Measurements from ENCODE around the gene SAP30BP. TPM values are rescaled to one million over a fixed set of nuclear protein-coding genes. Genes with fewer than 3 reads are reported as not detected.

SAP30BP gene
- total and polyA plus RNA-seq, 10 of the 15 experiments (the other 5 are each of a cell fraction or from before 2014, with no cell fraction given): 57.9 to 166 (median 94.5) TPM

DNA sequence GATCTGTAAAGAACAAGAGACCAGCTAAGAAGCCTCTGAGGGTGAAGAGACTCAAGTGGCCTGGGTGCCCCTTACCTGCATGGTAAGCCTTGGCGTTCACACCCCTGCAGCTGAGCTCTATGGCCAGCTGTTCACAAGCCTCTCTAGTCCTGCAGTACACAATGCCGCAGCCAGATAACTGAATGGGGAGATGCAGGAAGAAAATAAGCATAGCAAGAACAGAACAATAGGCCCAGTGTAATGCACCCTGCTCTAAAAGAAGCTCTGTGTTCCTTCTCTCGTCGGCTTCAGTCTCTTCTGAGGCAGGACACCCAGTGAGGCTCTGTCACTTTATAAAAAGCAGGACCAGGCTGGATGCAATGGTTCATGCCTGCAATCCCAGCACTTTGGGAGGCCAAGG lies 5.6 kb upstream of the SAP30BP start:
- no peak overlapping the region for H3K4me2 ChIP-seq (ENCODE audit: control insufficient read depth, insufficient read depth)
- TF ChIP-seq, protein P1, sequence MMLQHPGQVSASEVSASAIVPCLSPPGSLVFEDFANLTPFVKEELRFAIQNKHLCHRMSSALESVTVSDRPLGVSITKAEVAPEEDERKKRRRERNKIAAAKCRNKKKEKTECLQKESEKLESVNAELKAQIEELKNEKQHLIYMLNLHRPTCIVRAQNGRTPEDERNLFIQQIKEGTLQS (IDR thresholded peaks at IDR 0.05; ENCODE audit: borderline replicate concordance, extremely low read depth, low read depth, low read length): no peak
- TF ChIP-seq, protein P2, sequence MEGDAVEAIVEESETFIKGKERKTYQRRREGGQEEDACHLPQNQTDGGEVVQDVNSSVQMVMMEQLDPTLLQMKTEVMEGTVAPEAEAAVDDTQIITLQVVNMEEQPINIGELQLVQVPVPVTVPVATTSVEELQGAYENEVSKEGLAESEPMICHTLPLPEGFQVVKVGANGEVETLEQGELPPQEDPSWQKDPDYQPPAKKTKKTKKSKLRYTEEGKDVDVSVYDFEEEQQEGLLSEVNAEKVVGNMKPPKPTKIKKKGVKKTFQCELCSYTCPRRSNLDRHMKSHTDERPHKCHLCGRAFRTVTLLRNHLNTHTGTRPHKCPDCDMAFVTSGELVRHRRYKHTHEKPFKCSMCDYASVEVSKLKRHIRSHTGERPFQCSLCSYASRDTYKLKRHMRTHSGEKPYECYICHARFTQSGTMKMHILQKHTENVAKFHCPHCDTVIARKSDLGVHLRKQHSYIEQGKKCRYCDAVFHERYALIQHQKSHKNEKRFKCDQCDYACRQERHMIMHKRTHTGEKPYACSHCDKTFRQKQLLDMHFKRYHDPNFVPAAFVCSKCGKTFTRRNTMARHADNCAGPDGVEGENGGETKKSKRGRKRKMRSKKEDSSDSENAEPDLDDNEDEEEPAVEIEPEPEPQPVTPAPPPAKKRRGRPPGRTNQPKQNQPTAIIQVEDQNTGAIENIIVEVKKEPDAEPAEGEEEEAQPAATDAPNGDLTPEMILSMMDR (IDR thresholded peaks at IDR 0.05 in 2 of 3, conservative IDR thresholded peaks at IDR 0.05 in 1 of 3; ENCODE audit: control insufficient read depth in 2 of 3, extremely low read depth in 1 of 3, insufficient read depth in 1 of 3, low read depth in 3 of 3, low read length in 3 of 3): no peak
- no peak for TF ChIP-seq EGR1 (IDR thresholded peaks at IDR 0.05; ENCODE audit: borderline replicate concordance in 1 of 2, low read depth in 2 of 2, low read length in 2 of 2)
- TF ChIP-seq SIN3A (IDR thresholded peaks at IDR 0.05; ENCODE audit: low read depth, low read length): no peak
- TF ChIP-seq, protein P3, sequence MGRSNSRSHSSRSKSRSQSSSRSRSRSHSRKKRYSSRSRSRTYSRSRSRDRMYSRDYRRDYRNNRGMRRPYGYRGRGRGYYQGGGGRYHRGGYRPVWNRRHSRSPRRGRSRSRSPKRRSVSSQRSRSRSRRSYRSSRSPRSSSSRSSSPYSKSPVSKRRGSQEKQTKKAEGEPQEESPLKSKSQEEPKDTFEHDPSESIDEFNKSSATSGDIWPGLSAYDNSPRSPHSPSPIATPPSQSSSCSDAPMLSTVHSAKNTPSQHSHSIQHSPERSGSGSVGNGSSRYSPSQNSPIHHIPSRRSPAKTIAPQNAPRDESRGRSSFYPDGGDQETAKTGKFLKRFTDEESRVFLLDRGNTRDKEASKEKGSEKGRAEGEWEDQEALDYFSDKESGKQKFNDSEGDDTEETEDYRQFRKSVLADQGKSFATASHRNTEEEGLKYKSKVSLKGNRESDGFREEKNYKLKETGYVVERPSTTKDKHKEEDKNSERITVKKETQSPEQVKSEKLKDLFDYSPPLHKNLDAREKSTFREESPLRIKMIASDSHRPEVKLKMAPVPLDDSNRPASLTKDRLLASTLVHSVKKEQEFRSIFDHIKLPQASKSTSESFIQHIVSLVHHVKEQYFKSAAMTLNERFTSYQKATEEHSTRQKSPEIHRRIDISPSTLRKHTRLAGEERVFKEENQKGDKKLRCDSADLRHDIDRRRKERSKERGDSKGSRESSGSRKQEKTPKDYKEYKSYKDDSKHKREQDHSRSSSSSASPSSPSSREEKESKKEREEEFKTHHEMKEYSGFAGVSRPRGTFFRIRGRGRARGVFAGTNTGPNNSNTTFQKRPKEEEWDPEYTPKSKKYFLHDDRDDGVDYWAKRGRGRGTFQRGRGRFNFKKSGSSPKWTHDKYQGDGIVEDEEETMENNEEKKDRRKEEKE (IDR thresholded peaks at IDR 0.05): no peak
- no peak for TF ChIP-seq MTA2 (IDR thresholded peaks at IDR 0.05; ENCODE audit: low read depth)
- TF ChIP-seq, protein P4, sequence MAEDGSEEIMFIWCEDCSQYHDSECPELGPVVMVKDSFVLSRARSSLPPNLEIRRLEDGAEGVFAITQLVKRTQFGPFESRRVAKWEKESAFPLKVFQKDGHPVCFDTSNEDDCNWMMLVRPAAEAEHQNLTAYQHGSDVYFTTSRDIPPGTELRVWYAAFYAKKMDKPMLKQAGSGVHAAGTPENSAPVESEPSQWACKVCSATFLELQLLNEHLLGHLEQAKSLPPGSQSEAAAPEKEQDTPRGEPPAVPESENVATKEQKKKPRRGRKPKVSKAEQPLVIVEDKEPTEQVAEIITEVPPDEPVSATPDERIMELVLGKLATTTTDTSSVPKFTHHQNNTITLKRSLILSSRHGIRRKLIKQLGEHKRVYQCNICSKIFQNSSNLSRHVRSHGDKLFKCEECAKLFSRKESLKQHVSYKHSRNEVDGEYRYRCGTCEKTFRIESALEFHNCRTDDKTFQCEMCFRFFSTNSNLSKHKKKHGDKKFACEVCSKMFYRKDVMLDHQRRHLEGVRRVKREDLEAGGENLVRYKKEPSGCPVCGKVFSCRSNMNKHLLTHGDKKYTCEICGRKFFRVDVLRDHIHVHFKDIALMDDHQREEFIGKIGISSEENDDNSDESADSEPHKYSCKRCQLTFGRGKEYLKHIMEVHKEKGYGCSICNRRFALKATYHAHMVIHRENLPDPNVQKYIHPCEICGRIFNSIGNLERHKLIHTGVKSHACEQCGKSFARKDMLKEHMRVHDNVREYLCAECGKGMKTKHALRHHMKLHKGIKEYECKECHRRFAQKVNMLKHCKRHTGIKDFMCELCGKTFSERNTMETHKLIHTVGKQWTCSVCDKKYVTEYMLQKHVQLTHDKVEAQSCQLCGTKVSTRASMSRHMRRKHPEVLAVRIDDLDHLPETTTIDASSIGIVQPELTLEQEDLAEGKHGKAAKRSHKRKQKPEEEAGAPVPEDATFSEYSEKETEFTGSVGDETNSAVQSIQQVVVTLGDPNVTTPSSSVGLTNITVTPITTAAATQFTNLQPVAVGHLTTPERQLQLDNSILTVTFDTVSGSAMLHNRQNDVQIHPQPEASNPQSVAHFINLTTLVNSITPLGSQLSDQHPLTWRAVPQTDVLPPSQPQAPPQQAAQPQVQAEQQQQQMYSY (CRISPR knock-in tag; IDR thresholded peaks at IDR 0.05): no peak
- no peaks in the 10 kb centered on the region for H3K9me3 ChIP-seq (replicated peaks; ENCODE audit: control insufficient read depth, insufficient read depth, low read length)
- no TSS peak for BruUV-seq (replicated peaks)
- no peak for FAIRE-seq
- no peaks in the 10 kb centered on the region for H3K27me3 ChIP-seq (replicated peaks in 1 of 2; ENCODE audit: control insufficient read depth in 2 of 2, insufficient read depth in 2 of 2, low read length in 1 of 2)
- H3K36me3 ChIP-seq (ENCODE audit: control insufficient read depth in 2 of 2, insufficient read depth in 2 of 2, low read length in 1 of 2): peaks cover 3 to 16% of the 10 kb centered on the region in 2 experiments
- 94% methylated on average over 4 of the region's 4 CpGs for WGBS (ENCODE audit: insufficient coverage, insufficient replicate concordance, low lambda C conversion rate, missing lambda C conversion rate)
- no peak overlapping the region for H3K27ac ChIP-seq (ENCODE audit: control insufficient read depth, insufficient read depth)
- intact Hi-C loops (cut with micrococcal nuclease; ENCODE audit: unreplicated experiment): no loop called here
- in situ Hi-C loops (cut with MboI): no loop called here
- H4K20me1 ChIP-seq (ENCODE audit: control insufficient read depth, insufficient read depth): no peaks in the 10 kb centered on the region
- ChIA-PET POLR2A (no interaction called here), CTCF (interaction anchor here (0.6 to 19.5 kb wide), 9 partner anchors 10 to 215 kb away, joined by 3 to 349 read pairs (median 4); partner anchors contain the start of gene SMIM5), SMC1A (ENCODE audit: uncharacterized antibody, unreplicated experiment) (no interaction called here), RAD21 (ENCODE audit: unreplicated experiment) (interaction anchor here (0.5 kb wide), 1 partner anchor 136 kb away, joined by 3 read pairs; no protein-coding TSS in a partner anchor)
- no peak for DNase-seq (ENCODE audit: low read depth, low spot score)
- no peak overlapping the region for H2AFZ ChIP-seq (ENCODE audit: control insufficient read depth, low read depth, low read length)
- H3K4me1 ChIP-seq (ENCODE audit: control insufficient read depth, insufficient read depth, low read length): peaks cover 19% of the 10 kb centered on the region
- peaks cover 9% of the 10 kb centered on the region for H3K79me2 ChIP-seq (ENCODE audit: control insufficient read depth, insufficient read depth, low read length)
- ATAC-seq: no peak
- no peak overlapping the region for H3K4me3 ChIP-seq
- no peak overlapping the region for H3K9ac ChIP-seq (ENCODE audit: control insufficient read depth, insufficient read depth, low read length)
